NCI-H1105 treated with DMSO at 0.1 percent for 48 hours (cell line): ENCODE measurements around the gene WNK4.
A peak's percentile ranks its signal among the peaks of the same experiment; 100 is the strongest.

Experiments used
- DNase-seq: peaks from one replicate; lab custom pipeline; 2025; lab: John Stamatoyannopoulos, UW

The WNK4 gene

GRCh38 chr17:42797067-42798007, 16.9 kb downstream of the WNK4 start:
- no peak for DNase-seq

- DNase-seq, result no peak
These were observed 17.6 kb downstream of the WNK4 start for GRCh38 chr17:42798011-42798382.

DNA sequence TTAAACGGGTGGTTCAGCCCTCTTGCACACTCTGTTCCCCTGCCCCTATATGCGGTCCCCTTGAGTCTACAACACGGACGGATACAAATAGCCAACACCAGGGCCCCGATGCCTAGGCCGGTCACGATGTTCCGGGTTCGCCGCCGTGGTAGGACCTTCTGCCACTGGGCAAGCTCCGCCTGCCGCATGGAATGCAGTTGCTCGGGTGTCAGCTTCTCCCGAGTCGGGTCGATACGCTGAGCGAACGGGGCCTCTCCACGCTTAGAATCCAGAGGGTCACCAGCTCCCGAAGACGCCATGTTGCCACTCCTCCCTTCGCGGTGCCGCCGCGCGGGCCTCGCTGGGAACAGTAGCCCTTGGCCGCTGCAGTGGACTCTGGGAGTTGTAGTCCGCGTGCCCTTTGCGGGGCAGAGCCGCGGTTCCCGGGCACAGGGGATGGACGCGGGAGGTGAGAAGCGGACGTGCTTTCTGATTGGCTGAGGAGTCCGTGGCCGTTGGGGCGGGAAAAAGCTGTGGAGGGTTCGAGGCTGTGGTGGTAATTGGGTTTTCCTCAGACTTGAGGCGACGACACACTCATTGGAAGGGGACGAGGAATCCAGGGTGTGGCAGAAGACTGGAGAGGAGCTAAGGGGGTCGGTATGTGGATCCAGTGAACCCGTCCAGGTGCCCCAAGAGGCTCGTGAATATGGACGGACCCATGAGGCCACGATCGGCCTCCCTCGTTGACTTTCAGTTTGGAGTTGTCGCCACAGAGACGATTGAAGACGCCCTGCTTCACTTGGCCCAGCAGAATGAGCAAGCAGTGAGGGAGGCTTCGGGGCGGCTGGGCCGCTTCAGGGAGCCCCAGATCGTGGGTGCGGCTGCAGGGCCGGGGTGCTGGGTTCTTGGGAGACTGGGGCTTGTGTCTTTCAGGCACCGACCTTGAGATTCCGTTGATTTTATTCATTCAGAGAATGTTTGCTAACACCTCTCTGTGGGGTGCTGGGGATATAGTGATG, 18.3 kb downstream of the WNK4 start, which contains the start of the genes CNTD1 and COA3:
CNTD1 (plus strand) TSS at position 479 of the 998 bp plus-strand sequence; CDS start at position 686, 207 bp downstream.
COA3 (minus strand) TSS at position 322 of the 998 bp plus-strand sequence; CDS start at position 299, 23 bp downstream.
- DNase-seq, result peak; percentile 73

GRCh38 chr17:42803074-42803883, 22.9 kb downstream of the WNK4 start:
- no peak for DNase-seq

DNA sequence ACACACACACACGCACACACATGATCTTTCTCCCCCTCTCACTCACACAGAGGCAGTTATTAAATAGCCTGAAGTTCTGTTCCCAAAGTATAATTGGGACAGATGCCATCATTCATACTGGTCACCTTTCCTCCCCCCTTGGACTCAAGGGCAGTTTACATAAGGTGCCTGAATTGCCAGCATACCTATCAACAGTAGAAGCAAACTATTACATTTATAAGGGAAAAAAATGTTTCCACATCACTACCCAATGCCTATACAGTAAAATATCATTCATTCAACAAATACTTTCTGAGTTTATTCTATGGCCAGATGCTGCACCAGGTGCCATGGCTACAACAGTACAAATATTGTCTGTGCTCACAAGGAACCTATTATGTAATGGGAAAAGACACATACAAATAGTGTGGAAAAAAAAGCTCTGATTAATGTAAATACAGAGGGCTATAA, 24.5 kb downstream of the WNK4 start:
- no peak for DNase-seq

- DNase-seq, result no peak
These were observed 25.8 kb downstream of the WNK4 start for GRCh38 chr17:42806249-42806648.

- no peak for DNase-seq
These were observed 28.8 kb downstream of the WNK4 start for GRCh38 chr17:42809250-42809649.

DNA sequence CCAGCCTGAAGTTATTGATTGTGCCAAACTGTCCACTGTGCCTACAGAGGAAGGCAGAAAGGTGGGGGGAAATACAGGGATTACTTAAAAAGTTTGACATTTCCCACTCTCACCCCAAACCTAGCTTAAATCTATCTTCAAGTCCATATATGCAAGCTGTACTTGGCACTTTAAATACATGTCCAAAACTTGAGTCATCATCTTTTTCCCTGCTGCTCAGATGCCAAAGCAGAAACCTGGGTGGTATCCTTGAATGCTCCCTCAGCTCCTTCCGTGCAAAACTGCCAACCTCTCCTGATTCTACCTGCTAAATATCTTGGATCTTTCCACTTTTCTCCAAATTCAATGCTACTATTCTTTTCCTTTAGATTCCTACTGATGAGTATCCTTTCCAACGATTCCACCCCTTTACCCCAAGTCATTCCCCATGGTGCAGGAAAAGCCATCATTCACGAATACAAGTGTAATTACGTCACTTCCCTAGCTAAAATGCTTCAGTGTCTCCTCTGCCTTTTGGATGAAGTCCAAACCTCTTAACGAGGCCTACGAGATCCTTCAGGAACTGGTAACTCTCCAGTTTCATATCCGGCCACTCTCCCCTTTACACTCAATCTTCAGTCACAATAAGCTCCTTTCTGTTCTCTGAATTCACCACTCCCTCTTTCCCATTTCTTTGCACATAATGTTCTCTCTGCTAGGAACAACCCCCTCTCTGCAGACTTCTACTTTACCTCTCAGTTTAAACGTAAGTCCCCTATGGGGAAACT, 34.4 kb downstream of the WNK4 start:
- no peak for DNase-seq

- DNase-seq, result no peak
These were observed 37.5 kb downstream of the WNK4 start for GRCh38 chr17:42817866-42818265.

- no peak for DNase-seq
These were observed 38.0 kb downstream of the WNK4 start for GRCh38 chr17:42818379-42818778.

GRCh38 chr17:42819939-42820535, 39.6 kb downstream of the WNK4 start:
- peak; percentile 34 for DNase-seq

GRCh38 chr17:42821176-42821575, 40.8 kb downstream of the WNK4 start:
- no peak for DNase-seq

GRCh38 chr17:42827472-42827871, 47.1 kb downstream of the WNK4 start:
- DNase-seq, result no peak

DNA sequence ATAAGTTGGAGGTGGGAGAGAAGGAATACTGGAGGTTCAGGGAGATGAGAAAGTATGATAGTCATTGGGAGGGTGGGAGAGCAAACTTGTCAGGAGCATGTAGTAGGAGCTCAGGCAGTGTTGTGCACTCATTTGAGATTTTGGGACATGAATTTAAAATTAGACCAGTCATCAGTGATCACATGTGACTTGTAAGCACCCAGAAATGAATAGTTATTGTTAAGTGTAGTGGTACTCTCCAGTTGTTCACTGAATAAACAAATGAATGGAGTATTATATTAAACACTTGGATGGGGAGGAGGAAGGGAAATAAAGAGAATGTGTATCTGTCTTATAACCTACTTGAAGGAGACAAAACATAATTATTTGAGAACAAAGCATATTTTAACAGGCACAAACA, 50.6 kb downstream of the WNK4 start:
- no peak for DNase-seq

- DNase-seq, result no peak
These were observed 52.0 kb downstream of the WNK4 start for GRCh38 chr17:42832213-42832933.

DNA sequence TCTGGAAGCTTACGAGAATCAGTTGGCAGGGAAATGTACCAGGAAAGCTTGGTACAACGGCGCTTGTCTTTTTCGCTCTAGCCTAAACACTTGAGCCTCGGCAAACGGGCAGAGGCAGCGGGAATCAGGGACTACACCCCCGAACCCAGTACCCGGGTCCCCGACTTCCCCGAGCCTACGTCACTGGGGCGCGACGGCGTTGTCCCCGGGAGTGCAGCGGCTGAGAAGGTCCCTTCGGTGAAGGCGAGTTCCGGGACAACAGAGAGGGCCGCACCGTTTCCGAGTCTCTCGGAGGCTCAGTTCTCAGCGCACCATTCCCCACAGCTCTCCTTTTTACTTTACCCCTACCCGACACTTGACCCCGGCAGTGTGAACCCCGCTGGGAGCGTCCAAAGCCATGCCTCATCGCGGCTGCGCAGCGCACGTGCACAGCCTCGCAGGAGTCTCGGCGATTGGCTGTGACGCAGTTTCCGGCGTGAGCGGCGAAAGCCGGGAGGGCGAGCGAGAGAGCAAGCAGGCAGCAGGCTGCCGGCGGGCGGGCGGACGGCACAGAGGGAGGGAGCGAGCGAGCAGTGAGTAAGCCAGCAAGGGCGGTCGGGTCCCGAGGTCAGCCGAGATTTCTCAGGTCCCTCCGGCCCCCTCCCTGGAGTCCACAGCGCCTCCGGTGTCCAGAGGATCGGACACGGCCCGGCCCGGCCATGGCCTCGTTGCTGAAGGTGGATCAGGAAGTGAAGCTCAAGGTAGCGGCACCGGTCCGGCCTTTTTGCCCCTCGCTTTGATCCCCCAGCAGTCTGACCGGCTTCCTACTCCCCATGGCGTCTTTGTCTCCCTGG, 52.7 kb downstream of the WNK4 start, which contains the start of gene PSME3:
PSME3 (plus strand) TSS at position 464 of the 833 bp plus-strand sequence; CDS start at position 699, 235 bp downstream.
- peak; percentile 70 for DNase-seq

DNA sequence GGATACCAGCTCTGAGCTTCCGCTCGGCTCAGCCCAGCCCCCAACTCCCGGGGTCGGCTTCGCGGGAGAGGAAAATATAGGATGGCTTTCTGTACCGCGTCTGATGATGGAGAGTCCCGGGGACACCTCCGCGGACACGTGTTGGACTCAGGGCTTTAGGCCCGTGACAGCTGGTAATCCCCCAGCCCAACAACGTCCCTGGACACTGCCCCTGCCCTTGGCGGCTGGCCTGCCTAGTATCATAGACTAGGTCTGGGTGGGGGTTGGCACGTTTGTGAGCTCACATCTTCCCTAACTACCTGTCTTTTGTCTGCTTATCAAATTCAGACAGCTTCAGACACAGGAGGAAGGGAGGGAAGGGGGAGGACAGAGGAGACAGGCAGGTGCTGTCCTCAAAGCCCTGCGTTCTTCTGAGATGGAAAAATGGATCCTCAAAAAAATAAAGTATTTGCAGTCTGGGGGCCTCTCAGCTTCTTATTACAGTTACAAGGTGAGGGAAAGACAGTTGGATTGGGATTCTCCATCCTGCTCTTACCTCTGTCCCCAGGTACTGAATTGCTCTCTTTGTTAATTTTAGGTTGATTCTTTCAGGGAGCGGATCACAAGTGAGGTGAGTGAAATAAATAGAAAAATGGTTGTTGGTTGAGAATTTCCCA, 53.5 kb downstream of the WNK4 start:
- no peak for DNase-seq

DNA sequence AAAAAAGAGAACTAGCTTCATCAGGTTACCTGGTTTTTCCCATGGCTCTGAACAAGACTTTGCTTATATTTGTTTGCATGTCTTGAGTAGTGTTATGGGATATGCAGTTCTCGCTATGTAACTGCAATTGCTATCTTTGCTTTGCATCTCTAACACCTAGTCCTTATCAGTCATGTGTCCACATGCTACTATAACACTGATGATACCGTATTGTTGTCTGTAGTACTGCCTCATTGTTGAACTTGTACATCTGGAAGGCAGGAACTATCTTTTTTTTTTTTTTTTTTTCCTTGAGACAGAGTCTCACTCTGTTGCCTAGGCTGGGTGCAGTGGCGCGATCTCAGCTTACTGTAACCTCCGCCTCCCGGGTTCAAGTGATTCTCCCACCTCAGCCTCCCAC, 55.3 kb downstream of the WNK4 start:
- no peak for DNase-seq
